ENCODE measurements around the gene TTC33. TPM values are rescaled to one million over a fixed set of nuclear protein-coding genes. Genes with fewer than 3 reads are reported as not detected.

The TTC33 gene
- polyA plus RNA-seq, 1 donor from 2014 or later: 73.5 TPM

DNA sequence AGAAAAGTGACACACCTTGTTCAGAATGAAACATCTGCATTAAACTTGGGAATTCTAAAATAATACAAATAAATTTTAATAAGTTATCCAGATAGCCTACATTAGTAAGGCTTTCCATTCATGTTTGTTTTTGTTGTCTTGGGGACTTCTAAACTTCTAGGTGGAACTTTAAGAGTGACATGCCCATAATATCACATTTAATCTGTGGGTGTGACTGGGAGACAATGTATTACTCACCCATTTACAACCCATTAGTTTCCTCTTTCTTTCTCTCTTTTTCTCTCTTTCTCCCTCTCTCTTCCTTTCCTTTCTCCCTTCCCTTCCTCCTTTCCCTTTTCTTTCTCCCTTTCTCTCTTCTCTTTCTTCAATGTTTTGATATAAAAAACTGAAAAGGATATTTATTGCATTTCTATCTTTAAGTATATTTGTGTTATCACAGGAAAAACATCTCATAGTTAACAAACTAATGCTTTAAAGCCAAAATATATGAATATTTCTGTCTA lies 88.5 kb downstream of the TTC33 start:
- Histone ChIP-seq H3K4me3 (ENCODE audit: low read length) (no peak overlapping the region), H3K9me2 (ENCODE audit: insufficient read depth, low read length) (no peaks in the 10 kb centered on the region), H2AFZ (ENCODE audit: low read depth, low read length) (no peak overlapping the region), H3K36me3 (ENCODE audit: insufficient read depth, low read length) (no peaks in the 10 kb centered on the region), H3K27ac (ENCODE audit: low read length) (no peak overlapping the region), H3K9ac (ENCODE audit: low read length) (no peak overlapping the region), H3K4me2 (ENCODE audit: low read length) (no peak overlapping the region), H3K9me3 (ENCODE audit: low read length) (no peaks in the 10 kb centered on the region), H3K79me2 (replicated peaks; ENCODE audit: insufficient read depth, low read length) (no peaks in the 10 kb centered on the region), H4K20me1 (ENCODE audit: insufficient read depth) (no peaks in the 10 kb centered on the region), H3F3A (ENCODE audit: insufficient read depth, low read length, poor library complexity, severe bottlenecking) (no peaks in the 10 kb centered on the region), H3K27me3 (ENCODE audit: insufficient read depth, low read depth, low read length) (no peaks in the 10 kb centered on the region)
- TF ChIP-seq SMC3 (conservative IDR thresholded peaks at IDR 0.05; ENCODE audit: poor library complexity) (no peak), MXI1 (conservative IDR thresholded peaks at IDR 0.05; ENCODE audit: poor library complexity, severe bottlenecking) (no peak), RAD21 (conservative IDR thresholded peaks at IDR 0.05) (no peak), POLR2AphosphoS5 (IDR thresholded peaks at IDR 0.05) (no peak), EP300 (conservative IDR thresholded peaks at IDR 0.05; ENCODE audit: poor library complexity, severe bottlenecking) (no peak), EZH2 (IDR thresholded peaks at IDR 0.05; ENCODE audit: borderline replicate concordance, insufficient read depth, low read length, poor library complexity, severe bottlenecking) (no peak), TAF1 (IDR thresholded peaks at IDR 0.05; ENCODE audit: low read depth) (no peak)
- TF ChIP-seq, protein P1, sequence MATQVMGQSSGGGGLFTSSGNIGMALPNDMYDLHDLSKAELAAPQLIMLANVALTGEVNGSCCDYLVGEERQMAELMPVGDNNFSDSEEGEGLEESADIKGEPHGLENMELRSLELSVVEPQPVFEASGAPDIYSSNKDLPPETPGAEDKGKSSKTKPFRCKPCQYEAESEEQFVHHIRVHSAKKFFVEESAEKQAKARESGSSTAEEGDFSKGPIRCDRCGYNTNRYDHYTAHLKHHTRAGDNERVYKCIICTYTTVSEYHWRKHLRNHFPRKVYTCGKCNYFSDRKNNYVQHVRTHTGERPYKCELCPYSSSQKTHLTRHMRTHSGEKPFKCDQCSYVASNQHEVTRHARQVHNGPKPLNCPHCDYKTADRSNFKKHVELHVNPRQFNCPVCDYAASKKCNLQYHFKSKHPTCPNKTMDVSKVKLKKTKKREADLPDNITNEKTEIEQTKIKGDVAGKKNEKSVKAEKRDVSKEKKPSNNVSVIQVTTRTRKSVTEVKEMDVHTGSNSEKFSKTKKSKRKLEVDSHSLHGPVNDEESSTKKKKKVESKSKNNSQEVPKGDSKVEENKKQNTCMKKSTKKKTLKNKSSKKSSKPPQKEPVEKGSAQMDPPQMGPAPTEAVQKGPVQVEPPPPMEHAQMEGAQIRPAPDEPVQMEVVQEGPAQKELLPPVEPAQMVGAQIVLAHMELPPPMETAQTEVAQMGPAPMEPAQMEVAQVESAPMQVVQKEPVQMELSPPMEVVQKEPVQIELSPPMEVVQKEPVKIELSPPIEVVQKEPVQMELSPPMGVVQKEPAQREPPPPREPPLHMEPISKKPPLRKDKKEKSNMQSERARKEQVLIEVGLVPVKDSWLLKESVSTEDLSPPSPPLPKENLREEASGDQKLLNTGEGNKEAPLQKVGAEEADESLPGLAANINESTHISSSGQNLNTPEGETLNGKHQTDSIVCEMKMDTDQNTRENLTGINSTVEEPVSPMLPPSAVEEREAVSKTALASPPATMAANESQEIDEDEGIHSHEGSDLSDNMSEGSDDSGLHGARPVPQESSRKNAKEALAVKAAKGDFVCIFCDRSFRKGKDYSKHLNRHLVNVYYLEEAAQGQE (IDR thresholded peaks at IDR 0.05; ENCODE audit: borderline replicate concordance): no peak
- TF ChIP-seq, protein P2, sequence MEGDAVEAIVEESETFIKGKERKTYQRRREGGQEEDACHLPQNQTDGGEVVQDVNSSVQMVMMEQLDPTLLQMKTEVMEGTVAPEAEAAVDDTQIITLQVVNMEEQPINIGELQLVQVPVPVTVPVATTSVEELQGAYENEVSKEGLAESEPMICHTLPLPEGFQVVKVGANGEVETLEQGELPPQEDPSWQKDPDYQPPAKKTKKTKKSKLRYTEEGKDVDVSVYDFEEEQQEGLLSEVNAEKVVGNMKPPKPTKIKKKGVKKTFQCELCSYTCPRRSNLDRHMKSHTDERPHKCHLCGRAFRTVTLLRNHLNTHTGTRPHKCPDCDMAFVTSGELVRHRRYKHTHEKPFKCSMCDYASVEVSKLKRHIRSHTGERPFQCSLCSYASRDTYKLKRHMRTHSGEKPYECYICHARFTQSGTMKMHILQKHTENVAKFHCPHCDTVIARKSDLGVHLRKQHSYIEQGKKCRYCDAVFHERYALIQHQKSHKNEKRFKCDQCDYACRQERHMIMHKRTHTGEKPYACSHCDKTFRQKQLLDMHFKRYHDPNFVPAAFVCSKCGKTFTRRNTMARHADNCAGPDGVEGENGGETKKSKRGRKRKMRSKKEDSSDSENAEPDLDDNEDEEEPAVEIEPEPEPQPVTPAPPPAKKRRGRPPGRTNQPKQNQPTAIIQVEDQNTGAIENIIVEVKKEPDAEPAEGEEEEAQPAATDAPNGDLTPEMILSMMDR (IDR thresholded peaks at IDR 0.05; ENCODE audit: poor library complexity, severe bottlenecking): no peak

DNA sequence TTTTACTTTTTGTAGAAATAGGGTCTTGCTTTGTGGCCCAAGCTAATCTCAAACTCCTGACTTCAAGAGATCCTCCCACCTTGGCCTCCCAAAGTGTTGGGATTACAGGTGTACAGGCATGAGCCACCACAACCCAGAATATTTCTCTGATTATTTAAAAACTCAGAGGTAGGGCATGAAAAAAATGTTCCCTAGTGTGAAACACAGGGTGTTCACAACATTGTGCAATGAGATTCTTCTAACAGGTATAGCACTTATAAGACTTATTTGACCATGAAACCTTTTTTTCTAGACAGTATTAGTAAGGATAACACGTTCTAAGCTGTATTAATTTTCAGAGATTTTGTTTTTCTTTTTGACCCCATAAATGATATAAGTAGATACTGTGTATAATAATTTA lies 89.1 kb downstream of the TTC33 start:
- Histone ChIP-seq H3K79me2 (replicated peaks; ENCODE audit: insufficient read depth, low read length) (no peaks in the 10 kb centered on the region), H3K9me3 (ENCODE audit: low read length) (no peaks in the 10 kb centered on the region), H2AFZ (ENCODE audit: low read depth, low read length) (no peak overlapping the region), H3K27me3 (ENCODE audit: insufficient read depth, low read depth, low read length) (no peaks in the 10 kb centered on the region), H3K4me2 (ENCODE audit: low read length) (no peak overlapping the region), H3K9ac (ENCODE audit: low read length) (no peak overlapping the region), H4K20me1 (ENCODE audit: insufficient read depth) (no peaks in the 10 kb centered on the region), H3K27ac (ENCODE audit: low read length) (no peak overlapping the region), H3K4me3 (ENCODE audit: low read length) (no peak overlapping the region), H3F3A (ENCODE audit: insufficient read depth, low read length, poor library complexity, severe bottlenecking) (no peaks in the 10 kb centered on the region), H3K9me2 (ENCODE audit: insufficient read depth, low read length) (no peaks in the 10 kb centered on the region), H3K36me3 (ENCODE audit: insufficient read depth, low read length) (no peaks in the 10 kb centered on the region)
- TF ChIP-seq RAD21 (conservative IDR thresholded peaks at IDR 0.05): no peak
- no peak for TF ChIP-seq POLR2AphosphoS5 (IDR thresholded peaks at IDR 0.05)
- TF ChIP-seq EP300 (conservative IDR thresholded peaks at IDR 0.05; ENCODE audit: poor library complexity, severe bottlenecking): no peak
- TF ChIP-seq TAF1 (IDR thresholded peaks at IDR 0.05; ENCODE audit: low read depth): no peak
- TF ChIP-seq EZH2 (IDR thresholded peaks at IDR 0.05; ENCODE audit: borderline replicate concordance, insufficient read depth, low read length, poor library complexity, severe bottlenecking): no peak
- TF ChIP-seq, protein P1 (IDR thresholded peaks at IDR 0.05; ENCODE audit: borderline replicate concordance): no peak
- no peak for TF ChIP-seq MXI1 (conservative IDR thresholded peaks at IDR 0.05; ENCODE audit: poor library complexity, severe bottlenecking)
- TF ChIP-seq, protein P2 (IDR thresholded peaks at IDR 0.05; ENCODE audit: poor library complexity, severe bottlenecking): no peak
- TF ChIP-seq SMC3 (conservative IDR thresholded peaks at IDR 0.05; ENCODE audit: poor library complexity): no peak

Measured in neural cell (in vitro differentiated cells).